GM18526 (cell line): ENCODE results near the gene MAGI2.

Experiments
- POLR2A ChIP-seq: IDR thresholded peaks from 3 replicates; pipeline ENCODE4 v1.6.1; 2011; ENCODE audit not compliant: insufficient read length; ENCODE audit errors: extremely low read depth

The MAGI2 gene

DNA sequence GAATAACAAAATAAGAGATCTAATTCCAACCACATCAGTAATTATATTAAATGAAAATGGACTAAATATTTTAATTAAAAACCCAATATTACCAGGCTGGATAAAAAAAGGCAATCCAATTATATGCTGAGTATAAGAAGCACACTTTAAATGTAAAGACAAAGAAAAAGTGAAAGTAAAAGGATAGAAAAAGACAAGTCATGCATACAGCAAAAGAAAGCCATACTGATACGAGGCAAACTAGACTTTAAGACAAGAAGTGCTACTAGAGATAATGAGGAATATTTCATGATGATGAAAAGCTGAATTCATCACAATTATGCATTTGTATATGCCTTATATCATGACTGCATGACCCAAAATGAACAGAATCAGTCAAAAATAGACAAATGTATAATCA, 1026.3 kb downstream of the MAGI2 start:
- TF ChIP-seq POLR2A, result no peak

GRCh38 chr7:78420001-78420400, 1033.5 kb downstream of the MAGI2 start:
- TF ChIP-seq POLR2A, result no peak

- TF ChIP-seq POLR2A, result no peak
These were observed 1036.2 kb downstream of the MAGI2 start for GRCh38 chr7:78417180-78417853.

- TF ChIP-seq POLR2A, result no peak
These were observed 1039.9 kb downstream of the MAGI2 start for GRCh38 chr7:78413568-78413967.

GRCh38 chr7:78412216-78412858, 1041.1 kb downstream of the MAGI2 start:
- no peak for TF ChIP-seq POLR2A

DNA sequence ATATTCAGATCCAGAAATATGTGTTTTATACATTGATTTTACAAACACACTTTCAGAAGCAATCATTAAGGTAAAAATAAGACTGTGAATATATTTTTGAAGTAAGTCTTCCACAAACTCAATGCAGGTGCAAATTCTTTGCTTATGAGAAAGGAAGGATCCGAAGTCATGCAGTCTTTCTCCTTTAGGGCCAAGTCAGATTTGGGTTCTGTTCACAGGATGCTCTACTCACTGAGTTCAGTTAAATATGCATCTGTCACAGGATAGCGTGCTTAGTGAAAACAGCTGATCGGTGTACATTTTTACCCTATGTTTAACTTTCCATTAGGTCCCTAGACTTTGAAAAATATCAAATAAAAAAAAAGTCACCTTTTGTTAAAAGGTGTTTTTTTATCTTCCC, 1046.4 kb downstream of the MAGI2 start:
- no peak for TF ChIP-seq POLR2A

GRCh38 chr7:78406531-78406930, 1046.9 kb downstream of the MAGI2 start:
- no peak for TF ChIP-seq POLR2A

GRCh38 chr7:78402096-78402495, 1051.4 kb downstream of the MAGI2 start:
- no peak for TF ChIP-seq POLR2A

DNA sequence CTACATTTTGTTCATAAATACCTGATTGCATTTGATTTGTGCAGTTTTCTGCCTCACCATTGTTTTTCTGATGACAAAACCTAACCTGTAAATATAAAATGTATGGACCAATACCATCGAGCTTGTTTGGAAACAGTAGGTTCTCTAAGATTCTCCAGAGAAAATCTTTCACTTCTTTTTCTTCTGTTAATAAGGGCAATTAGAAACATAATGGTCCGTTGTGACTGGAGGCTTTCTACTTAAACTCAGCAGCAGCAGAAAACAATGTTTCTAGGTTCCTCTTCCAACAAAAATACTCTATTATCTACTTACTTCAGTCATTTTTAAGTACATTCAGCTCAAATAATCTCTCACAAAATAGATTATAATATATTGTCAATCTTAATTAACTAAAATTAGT, 1053.4 kb downstream of the MAGI2 start:
- no peak for TF ChIP-seq POLR2A

DNA sequence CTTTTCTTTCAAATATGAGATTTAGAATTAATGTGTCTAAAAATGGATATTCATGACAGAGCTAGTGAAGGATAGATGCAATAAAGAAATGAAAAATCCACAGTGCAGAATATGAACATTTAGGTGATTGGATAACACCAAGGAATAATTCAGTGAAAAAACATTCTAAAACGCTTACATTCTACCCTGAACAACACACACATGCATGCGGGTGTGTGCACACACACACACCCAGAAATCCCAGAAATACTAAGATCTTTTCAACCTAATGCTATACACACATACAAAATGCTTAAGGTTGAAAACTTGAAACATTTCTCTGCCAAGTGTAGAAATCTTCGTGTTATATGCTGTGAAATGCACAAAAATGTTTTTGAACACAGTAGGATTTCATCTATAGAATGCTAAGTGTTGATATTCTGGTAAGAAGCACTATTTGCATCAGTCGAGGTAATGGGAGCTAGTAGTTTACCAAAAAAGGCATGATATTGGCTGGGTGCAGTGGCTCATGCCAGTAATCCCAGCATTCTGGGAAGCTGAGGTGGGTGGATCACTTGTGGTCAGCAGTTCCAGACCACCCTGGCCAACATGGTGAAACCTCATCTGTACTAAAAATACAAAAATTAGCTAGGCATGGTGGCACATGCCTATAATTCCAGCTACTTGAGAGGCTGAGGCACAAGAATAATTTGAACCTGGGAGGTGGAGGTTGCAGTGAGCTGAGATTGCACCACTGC, 1054.3 kb downstream of the MAGI2 start:
- TF ChIP-seq POLR2A, result no peak

DNA sequence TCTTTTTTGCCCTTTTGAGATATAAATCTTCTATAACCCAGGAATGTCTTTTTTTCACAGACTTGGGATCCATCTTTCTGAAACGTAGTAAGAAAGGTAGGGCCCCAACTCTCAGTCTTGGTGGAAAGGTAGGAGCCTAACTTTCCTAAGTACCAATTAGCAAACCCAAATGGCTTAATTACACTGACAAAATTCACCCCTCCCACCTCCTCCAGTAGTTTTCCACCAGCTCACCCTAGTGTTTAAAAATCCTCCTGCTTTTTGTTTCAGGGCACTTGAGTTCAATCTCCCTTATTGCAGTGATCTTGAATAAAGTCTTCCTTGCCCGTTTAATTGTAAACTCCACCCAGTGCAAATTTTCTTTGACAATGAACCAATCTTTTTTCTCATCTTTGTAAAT, 1054.9 kb downstream of the MAGI2 start:
- TF ChIP-seq POLR2A, result no peak

GRCh38 chr7:78398081-78398480, 1055.4 kb downstream of the MAGI2 start:
- no peak for TF ChIP-seq POLR2A

DNA sequence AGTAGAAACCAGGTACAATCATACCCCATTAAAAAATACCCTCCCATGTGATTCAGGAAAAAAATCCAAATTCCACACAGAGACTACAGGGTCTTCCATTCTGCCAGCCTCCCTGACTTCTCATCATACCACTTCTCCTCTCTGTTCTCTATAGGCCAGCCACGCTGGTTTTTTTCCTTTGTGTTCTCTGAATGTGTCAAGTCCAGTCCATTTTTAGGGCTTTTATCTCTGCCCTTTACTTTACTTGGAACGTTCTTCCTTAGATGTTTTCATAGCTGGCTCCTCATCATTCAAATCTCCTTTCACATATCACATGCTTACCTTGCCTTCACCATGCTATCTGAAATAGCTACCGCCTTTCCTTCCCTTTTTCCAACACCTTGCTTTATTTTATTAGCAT, 1057.3 kb downstream of the MAGI2 start:
- TF ChIP-seq POLR2A, result no peak

GRCh38 chr7:78395298-78396036, 1058.0 kb downstream of the MAGI2 start:
- TF ChIP-seq POLR2A, result no peak

GRCh38 chr7:78389022-78389421, 1064.4 kb downstream of the MAGI2 start:
- TF ChIP-seq POLR2A, result no peak

DNA sequence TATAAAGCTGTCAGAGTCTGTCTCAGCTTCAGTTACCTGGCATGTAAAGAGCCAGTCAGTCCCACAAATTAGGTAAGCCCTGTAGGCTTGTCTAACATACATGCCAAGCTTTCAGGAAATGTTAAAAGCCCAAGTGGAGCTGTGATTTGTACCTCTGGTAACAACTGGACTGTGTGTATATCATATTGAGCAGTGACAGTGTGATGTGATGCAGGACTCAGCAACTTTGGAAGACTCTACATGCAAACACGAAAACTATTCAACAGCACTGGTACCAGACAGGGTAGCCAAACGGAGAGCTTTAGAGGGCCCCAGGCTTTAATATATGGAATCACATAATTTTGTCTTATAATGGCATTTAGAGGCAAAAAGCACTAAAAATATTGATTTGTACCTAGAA, 1066.9 kb downstream of the MAGI2 start:
- no peak for TF ChIP-seq POLR2A
